GM18498 (cell line): ENCODE data around the gene FHAD1.

ENCODE experiments used
- ATAC-seq: cut with Tn5 transposase; IDR thresholded peaks from one replicate; pipeline ENCODE4 v1.9.1; 2021; ENCODE audit warnings: mild to moderate bottlenecking, moderate library complexity; ENCODE audit not compliant: unreplicated experiment

The FHAD1 gene

DNA sequence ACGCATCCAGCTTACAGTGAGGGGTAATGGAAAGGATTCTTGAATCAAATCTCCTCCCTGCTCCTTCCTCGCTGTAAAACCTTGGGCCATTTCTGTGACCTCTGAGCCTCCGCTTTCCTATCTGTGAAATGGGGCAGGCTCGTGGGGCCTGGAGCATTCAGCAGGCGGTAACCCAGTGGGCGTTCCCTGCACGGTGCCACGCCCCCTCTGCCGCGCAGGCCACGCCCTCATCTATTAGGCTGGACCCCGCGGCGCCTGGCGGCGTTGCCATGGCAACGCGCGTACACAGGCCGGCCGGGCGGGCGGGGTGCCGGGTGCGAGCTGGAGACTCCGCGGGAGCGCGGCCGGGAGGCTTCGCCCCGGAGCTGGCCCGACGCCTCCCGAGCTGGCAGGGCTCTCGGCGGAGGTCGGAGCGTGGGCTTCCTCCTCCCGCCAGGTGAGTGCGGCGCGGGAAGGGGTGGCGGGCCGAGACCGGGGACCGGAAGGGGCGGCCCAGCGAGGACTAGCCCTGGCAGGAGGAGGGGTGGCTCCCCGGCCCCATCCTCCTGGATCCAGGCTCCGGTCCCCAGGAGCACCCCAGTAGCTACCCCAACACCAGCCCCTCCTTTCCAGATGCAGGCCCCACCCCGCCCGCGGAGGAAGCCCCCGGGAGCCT, at the start of gene FHAD1:
Gene FHAD1, plus strand, starts transcription at position 264 of the 655 bp plus-strand sequence. CDS start 4,562 bp downstream, outside the sequence.
- peak; percentile 58 for ATAC-seq

DNA sequence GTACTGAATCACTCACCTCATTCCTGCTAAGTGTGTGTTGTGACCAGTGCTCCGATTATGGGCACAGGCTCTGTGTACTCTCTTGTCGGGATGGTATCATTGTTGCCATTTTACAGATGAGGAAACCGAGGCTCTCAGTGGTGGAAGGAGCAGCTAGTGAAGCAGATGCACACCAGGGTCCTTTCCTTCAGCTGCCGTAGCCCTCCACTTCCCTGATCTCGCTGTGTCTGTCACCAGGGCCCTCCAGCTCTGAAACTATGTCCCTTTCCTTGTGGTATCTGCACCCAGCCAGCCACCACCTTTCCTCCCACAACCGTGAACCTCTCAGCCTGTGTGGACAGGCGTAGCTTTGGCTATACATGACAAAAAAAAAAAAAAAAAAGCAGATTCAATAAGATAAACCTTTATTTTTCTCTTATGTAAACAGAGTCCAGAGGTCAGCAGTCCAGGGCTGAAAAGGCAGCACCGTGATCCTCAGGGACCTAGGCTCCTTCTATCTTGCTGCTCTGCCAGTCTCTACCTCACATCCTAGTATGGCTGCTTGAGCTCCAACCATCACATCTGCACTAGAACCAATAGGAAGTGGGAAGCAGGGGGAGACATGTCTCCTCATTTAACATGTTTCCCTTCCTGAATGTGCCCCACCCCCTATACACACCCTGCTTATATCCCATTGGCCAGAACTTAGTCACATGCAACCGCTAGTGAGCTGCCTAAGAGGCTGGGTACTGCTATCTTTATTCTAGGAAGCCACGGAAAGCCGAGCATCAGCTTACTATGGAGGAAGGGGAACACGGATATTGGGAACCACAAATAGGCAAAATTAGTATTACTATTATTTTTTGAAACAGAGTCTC, 49.2 kb upstream of the FHAD1 start:
- no peak for ATAC-seq

DNA sequence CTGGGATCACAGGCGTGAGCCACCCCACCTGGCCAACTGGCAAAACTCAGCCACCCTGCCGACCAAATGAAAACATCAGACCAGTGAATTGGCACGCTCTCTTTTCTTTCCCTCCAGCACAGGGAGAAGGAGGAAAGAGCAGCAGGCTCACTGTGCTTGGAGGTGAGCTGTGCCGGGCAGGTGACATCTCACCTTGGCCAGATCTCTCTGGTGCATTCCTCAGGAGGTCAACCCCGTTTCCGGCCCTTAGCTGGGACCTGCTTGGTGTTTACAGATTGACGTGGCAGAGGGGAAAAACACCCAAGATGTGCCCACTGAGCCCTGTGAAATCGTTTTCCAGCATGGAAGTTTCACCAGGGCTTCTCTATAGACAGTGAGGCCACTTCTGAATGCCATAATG, 48.3 kb upstream of the FHAD1 start:
- no peak for ATAC-seq

DNA sequence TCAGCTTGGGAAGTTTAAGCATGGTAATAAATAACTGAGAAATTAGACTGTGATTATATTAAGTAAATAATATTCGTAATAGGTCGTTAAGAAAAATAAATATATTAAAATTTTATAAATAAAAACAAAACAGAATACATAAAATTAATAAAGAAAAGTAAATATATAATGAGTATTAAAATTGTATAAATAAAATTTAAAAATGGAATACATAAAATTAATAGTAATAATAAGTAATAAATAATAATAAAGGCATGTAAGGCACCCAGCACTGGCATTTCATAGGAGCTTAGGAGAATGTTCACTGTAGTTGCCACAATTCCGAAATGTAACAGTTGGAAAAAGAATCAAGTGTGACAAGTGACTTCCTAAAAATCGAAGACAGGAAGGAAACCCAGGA, 45.8 kb upstream of the FHAD1 start:
- ATAC-seq: no peak

DNA sequence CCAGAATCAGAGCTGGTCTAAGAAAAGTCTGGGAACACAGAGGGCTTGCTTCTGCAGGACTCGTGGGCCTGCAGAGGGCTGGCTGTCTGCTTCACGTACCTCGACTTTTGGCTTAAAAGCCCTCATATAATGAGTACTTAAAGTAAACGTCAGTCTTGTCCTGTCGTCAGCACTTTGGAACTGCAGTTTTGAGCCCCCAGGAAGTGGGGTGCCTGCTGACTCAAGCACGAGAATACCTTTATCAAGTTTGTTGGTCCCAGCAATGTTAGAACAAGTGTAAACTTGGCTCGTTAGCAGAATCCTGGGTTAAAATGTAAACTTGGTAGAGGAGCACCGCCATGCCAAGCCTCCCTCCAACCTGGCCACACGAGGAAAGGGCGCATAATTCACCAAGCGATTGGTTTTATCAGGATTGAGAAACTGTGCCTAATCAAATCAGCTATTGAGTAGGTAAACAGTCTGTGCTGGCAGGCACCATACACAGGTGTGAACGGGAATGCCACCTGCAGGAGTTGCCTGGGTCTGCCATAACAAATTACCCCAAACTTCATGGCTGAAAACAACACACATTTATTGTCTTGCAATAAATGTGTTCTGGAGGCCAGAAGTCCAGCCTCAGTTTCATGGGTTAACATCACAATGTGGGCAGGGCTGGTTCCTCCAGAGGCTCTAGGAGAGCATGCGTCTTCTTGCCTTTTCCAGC, 45.0 kb upstream of the FHAD1 start:
- no peak for ATAC-seq

DNA sequence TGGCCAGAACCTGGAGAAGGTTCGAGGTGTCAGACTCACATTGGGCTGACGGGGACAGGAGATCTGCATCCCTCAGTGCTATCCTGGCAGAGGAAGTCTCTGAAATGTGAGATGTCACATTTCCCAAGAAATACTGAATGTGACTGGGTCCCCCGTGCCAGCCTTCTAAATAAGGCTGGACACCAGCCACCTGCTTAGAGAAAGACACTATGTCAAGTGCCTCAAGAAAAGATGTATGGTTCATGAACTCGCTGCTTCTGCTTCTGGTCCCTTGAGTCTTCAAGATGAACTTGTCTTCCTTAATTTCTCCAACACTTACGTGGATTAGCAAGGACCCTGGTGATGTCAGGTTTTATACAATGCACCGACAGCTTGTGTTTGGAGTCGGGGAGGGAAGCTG, 42.1 kb upstream of the FHAD1 start:
- no peak for ATAC-seq

GRCh38 chr1:15205586-15206346, 41.3 kb upstream of the FHAD1 start:
- ATAC-seq: no peak

DNA sequence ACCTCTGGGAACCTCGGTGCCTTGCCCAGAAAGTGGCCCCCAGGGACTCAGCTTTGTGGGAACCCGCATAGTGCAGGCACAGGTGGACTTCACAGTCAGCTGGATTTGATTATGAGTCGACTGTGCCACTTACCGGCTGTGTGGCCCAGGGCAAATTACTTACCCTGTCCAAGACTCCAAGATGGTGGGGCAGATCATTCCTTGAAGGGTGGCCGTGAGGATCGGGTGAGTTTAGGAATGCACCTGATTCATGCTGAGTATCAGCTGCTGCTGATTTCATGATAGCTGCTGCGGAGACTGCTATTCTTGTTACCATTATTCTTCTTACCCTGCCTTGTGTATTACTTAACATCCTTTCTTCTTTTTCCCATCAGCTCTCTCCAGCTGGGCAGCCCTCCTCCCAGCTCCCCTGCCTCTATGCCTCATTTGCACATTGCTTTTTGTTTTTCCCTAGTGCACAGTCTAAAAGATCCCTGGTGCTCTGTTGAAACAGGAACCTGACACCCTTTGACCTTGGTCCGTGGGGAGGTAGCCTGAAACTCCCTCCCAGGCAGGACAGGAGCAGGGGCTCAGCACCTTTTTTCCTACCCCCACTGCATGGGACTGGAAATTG, 40.5 kb upstream of the FHAD1 start:
- no peak for ATAC-seq

GRCh38 chr1:15207031-15207828, 39.8 kb upstream of the FHAD1 start:
- ATAC-seq: no peak

DNA sequence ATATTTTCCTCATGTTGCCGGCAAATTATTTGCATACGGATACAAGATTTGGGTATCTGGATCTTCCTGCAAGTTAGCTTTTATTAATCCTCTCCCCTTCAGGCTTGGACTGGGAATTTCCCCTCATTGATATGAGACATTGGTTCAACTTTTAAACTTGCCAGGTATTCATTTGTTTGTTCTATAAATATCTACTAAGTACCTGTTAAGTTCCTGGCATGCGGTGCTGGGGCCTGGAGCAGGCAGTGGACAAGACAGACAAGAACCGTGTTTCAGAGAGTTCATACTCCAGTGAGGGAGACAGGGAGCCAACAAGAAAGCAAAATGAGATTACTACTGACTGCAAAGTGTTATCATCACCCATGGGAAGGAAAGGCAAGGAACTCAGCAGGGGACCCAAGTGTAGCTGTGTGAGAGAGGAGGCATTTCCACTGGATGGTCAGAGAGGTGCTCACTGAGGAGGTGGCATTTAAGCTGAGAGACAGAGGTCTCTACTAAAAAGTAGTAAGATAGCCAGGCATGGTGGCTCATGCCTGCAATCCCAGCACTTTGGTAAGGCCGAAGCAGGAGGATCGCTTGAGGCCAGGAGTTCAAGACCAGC, 39.1 kb upstream of the FHAD1 start:
- no peak for ATAC-seq

GRCh38 chr1:15210651-15211375, 36.2 kb upstream of the FHAD1 start:
- no peak for ATAC-seq

DNA sequence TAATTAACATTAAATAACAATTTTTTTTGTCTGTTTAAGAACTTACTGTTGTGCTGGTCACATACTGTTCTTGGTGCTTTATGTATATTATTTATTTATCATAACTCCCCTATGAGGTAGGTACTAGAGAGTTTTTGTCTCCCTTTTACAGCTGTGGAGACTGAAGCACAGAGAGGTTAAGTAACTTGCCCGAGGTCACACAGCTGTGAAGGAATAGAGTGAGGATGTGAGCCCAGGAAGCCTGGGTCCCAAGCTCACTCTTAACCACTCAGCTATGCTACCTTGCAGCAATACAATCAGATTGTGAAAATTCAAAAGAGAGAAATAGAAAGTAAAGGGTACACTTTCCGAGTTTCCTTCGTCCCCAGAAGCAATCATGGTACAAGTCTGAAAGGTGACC, 35.6 kb upstream of the FHAD1 start:
- no peak for ATAC-seq

DNA sequence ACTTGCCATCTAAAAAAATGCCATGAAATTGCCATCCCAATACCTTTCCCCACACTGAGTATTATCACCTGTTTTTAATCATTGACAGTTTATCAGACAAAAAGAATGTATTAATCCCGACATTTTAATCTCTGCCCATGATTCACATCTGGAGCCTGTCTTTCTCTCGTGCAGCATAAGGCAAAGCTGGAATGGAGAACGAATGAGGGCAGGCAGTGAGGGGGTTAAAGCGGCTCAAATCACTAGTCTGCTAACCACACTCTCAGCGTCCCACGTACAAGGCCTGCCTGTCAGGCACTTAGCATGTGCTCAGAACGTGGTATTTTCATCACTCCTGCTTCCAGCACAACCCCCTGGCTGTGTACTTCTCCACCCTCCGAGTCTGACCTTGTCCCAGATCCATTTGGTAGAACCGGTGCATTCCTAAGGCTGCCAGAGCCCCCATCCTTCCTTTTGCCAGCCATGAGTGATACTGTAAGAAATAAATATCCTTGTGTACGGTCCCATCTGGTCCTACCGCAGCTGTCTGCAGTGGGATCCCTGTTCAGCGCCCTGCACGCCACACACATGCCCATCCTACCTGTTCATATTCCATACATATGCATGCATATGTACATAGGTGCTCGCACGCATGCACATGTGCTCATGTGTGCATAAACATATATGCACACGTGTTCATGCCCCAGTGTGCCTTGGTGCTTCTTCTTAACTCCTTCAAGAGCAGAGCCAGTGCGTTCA, 34.6 kb upstream of the FHAD1 start:
- ATAC-seq: no peak

DNA sequence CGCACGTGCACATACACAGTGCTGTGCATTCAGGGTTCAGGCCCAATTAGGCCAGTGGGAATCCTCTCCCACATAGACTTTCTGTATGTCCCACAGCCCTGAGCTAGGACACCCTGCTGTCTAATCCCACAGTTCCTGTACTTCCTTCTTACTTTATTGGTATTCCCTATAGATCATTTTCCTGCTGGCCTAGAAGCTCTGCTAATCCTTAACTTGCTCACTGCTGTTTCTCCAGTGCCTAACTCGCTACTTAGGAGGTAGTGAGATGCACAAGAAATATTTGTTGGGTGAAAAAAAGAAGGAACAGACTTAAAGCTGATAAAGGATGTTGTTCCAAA, 34.1 kb upstream of the FHAD1 start:
- no peak for ATAC-seq

- ATAC-seq: no peak
These were observed 33.6 kb upstream of the FHAD1 start for GRCh38 chr1:15213341-15213821.

- ATAC-seq: no peak
These were observed 32.5 kb upstream of the FHAD1 start for GRCh38 chr1:15214527-15214926.

- ATAC-seq: no peak
These were observed 31.9 kb upstream of the FHAD1 start for GRCh38 chr1:15215116-15215515.

- no peak for ATAC-seq
These were observed 29.4 kb upstream of the FHAD1 start for GRCh38 chr1:15217654-15218053.
